WTC11 (cell line): ENCODE results near the gene PON3. TPM values are rescaled to one million over a fixed set of nuclear protein-coding genes. Genes with fewer than 3 reads are reported as not detected.

Source experiments
- ATAC-seq: fragments of 200-7000 bp; cut with Tn5 transposase; 2 replicates; pipeline ENCODE4 v1.10.0; 2021; ENCODE audit warnings: mild to moderate bottlenecking, moderate library complexity
- CTCF ChIA-PET: fragments of 300-600 bp; sonication (Branson Sonifier 250); formaldehyde crosslinking; loops from one replicate; lab custom pipeline; 2021; ENCODE audit warnings: antibody characterized with exemption; lab: Charles Lee
- POLR2A ChIA-PET: fragments of 350-600 bp; sonication (Branson Sonifier 250); formaldehyde crosslinking; loops from one replicate; lab custom pipeline; 2021; ENCODE audit warnings: antibody characterized with exemption; lab: Charles Lee
- DNase-seq: peaks from one replicate; pipeline ENCODE4 v3.0.0; 2021; ENCODE audit warnings: low spot score
- H3K27ac Mint-ChIP-seq: 2 replicates; pipeline ENCODE4 v1.8.0; 2021; ENCODE audit warnings: mixed read lengths
- H3K27me3 Mint-ChIP-seq: 2 replicates; pipeline ENCODE4 v1.8.0; 2021; ENCODE audit warnings: low read depth, mild to moderate bottlenecking, moderate library complexity, mixed read lengths
- H3K36me3 Mint-ChIP-seq: 2 replicates; pipeline ENCODE4 v1.8.0; 2021; ENCODE audit warnings: mixed read lengths
- H3K4me1 Mint-ChIP-seq: 2 replicates; pipeline ENCODE4 v1.8.0; 2022; ENCODE audit warnings: mixed read lengths
- H3K4me3 Mint-ChIP-seq: 2 replicates; pipeline ENCODE4 v1.8.0; 2021; ENCODE audit warnings: mild to moderate bottlenecking, moderate library complexity, mixed read lengths
- H3K9me3 Mint-ChIP-seq: 2 replicates; pipeline ENCODE4 v1.8.0; 2021; ENCODE audit warnings: mixed read lengths
- CBFB ChIP-seq: sonication (generic); formaldehyde crosslinking; IDR thresholded peaks from 2 replicates; pipeline ENCODE4 v1.8.1; 2022; ENCODE audit warnings: mild to moderate bottlenecking, low read depth, missing genetic modification reagents
- E2F1 ChIP-seq: sonication (generic); formaldehyde crosslinking; IDR thresholded peaks from 2 replicates; pipeline ENCODE4 v1.8.0; 2022; ENCODE audit warnings: mild to moderate bottlenecking, missing genetic modification reagents
- ERG ChIP-seq: fragments of 250-450 bp; sonication (Bioruptor Pico); IDR thresholded peaks from 2 replicates; pipeline ENCODE4 v1.8.0; 2021; ENCODE audit warnings: mild to moderate bottlenecking
- FOXK1 ChIP-seq: sonication (generic); formaldehyde crosslinking; IDR thresholded peaks from 2 replicates; pipeline ENCODE4 v1.8.0; 2022; ENCODE audit warnings: mild to moderate bottlenecking, moderate library complexity, missing genetic modification reagents
- FOXP4 ChIP-seq: sonication (generic); formaldehyde crosslinking; IDR thresholded peaks from 2 replicates; pipeline ENCODE4 v1.8.0; 2022; ENCODE audit warnings: mild to moderate bottlenecking, missing genetic modification reagents
- JAZF1 ChIP-seq: fragments of 250-450 bp; sonication (Bioruptor Pico); IDR thresholded peaks from 2 replicates; pipeline ENCODE4 v1.9.0; 2021; ENCODE audit warnings: moderate library complexity, mild to moderate bottlenecking, inconsistent platforms
- MXD4 ChIP-seq: fragments of 250-450 bp; sonication (Bioruptor Pico); IDR thresholded peaks from 2 replicates; pipeline ENCODE4 v1.8.0; 2021; ENCODE audit warnings: mild to moderate bottlenecking, moderate library complexity, borderline replicate concordance
- MYBL2 ChIP-seq: sonication (generic); formaldehyde crosslinking; IDR thresholded peaks from 2 replicates; pipeline ENCODE4 v1.8.1; 2023; ENCODE audit warnings: mild to moderate bottlenecking, moderate library complexity, missing genetic modification reagents
- NFYB ChIP-seq: sonication (generic); formaldehyde crosslinking; conservative IDR thresholded peaks from 2 replicates; pipeline ENCODE4 v1.8.0; 2022; ENCODE audit warnings: low read depth, missing genetic modification reagents
- RORB ChIP-seq: fragments of 250-450 bp; sonication (Bioruptor Pico); IDR thresholded peaks from 2 replicates; pipeline ENCODE4 v1.9.0; 2021; ENCODE audit warnings: mild to moderate bottlenecking
- SP1 ChIP-seq: sonication (generic); formaldehyde crosslinking; conservative IDR thresholded peaks from 2 replicates; pipeline ENCODE4 v1.8.1; 2022; ENCODE audit warnings: missing genetic modification reagents
- total RNA-seq: library from RNA; stranded (reverse); gene quantifications from 3 replicates; pipeline ENCODE4 v1.2.3, GENCODE V29; 2021
- TF ChIP-seq, protein P1 (sequence below): sonication (generic); formaldehyde crosslinking; IDR thresholded peaks from 2 replicates; pipeline ENCODE4 v1.8.0; 2023; ENCODE audit warnings: missing genetic modification reagents
- TF ChIP-seq, protein P2 (sequence below): fragments of 250-450 bp; sonication (Bioruptor Pico); conservative IDR thresholded peaks from 2 replicates; pipeline ENCODE4 v1.9.0; 2021; ENCODE audit warnings: mild to moderate bottlenecking
- TF ChIP-seq, protein P3 (sequence below): fragments of 250-450 bp; sonication (Bioruptor Pico); IDR thresholded peaks from 2 replicates; pipeline ENCODE4 v1.9.0; 2021; ENCODE audit warnings: mild to moderate bottlenecking, borderline replicate concordance
- TF ChIP-seq, protein P4 (sequence below): sonication (generic); formaldehyde crosslinking; IDR thresholded peaks from 2 replicates; pipeline ENCODE4 v1.8.1; 2022; ENCODE audit warnings: low read depth, mild to moderate bottlenecking, moderate library complexity, missing genetic modification reagents, borderline replicate concordance
- TF ChIP-seq, protein P5 (sequence below): sonication (generic); formaldehyde crosslinking; IDR thresholded peaks from 2 replicates; pipeline ENCODE4 v1.8.1; 2023; ENCODE audit warnings: mild to moderate bottlenecking, missing genetic modification reagents

Gene PON3
- total RNA-seq, 1 experiment from 2014 or later, result 0.42 TPM

- no peak for ATAC-seq
- CTCF ChIA-PET, result no interaction called here
Observed at GRCh38 chr7:95375591-95376257, 20.5 kb downstream of the PON3 start.

DNA sequence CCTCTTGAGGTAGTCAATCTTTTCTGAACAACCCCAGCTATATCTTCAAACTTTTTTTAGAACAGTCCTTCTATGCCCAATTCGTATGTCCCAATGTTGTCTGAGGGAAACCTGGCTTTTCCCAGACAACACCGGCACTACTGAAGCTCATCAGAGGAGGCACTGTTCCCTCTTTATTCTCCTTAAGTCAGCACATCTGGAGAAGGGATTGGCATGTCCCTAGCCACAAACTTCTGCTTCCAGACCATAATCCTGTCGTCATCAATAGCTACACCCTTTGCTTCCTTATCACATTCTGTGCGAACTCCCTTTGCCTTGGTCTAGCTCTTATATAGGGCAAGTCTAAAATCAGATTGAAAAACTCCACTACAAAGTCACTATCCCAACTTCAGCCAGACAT is 22.9 kb downstream of the PON3 start:
- H3K27me3 Mint-ChIP-seq, result no peaks in the 10 kb centered on the region
- DNase-seq, result no peak
- POLR2A ChIA-PET, result no interaction called here
- no peaks in the 10 kb centered on the region for H3K4me1 Mint-ChIP-seq
- H3K36me3 Mint-ChIP-seq, result peaks cover 18% of the 10 kb centered on the region
- H3K4me3 Mint-ChIP-seq, result no peak overlapping the region
- H3K9me3 Mint-ChIP-seq, result peaks cover 19% of the 10 kb centered on the region
- CTCF ChIA-PET, result interaction anchor here (0.6 to 1.6 kb wide), 4 partner anchors 18 to 189 kb away, joined by 3 to 9 read pairs (median 4); partner anchors contain the start of gene PON3
- no peak for ATAC-seq
- TF ChIP-seq FOXK1 (CRISPR knock-in tag), result no peak
- TF ChIP-seq CBFB (CRISPR knock-in tag), result no peak
- no peak for TF ChIP-seq MXD4 (CRISPR knock-in tag)
- TF ChIP-seq, protein P1, sequence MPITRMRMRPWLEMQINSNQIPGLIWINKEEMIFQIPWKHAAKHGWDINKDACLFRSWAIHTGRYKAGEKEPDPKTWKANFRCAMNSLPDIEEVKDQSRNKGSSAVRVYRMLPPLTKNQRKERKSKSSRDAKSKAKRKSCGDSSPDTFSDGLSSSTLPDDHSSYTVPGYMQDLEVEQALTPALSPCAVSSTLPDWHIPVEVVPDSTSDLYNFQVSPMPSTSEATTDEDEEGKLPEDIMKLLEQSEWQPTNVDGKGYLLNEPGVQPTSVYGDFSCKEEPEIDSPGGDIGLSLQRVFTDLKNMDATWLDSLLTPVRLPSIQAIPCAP (CRISPR knock-in tag), result no peak
- TF ChIP-seq MYBL2 (CRISPR knock-in tag), result no peak
- TF ChIP-seq, protein P2, sequence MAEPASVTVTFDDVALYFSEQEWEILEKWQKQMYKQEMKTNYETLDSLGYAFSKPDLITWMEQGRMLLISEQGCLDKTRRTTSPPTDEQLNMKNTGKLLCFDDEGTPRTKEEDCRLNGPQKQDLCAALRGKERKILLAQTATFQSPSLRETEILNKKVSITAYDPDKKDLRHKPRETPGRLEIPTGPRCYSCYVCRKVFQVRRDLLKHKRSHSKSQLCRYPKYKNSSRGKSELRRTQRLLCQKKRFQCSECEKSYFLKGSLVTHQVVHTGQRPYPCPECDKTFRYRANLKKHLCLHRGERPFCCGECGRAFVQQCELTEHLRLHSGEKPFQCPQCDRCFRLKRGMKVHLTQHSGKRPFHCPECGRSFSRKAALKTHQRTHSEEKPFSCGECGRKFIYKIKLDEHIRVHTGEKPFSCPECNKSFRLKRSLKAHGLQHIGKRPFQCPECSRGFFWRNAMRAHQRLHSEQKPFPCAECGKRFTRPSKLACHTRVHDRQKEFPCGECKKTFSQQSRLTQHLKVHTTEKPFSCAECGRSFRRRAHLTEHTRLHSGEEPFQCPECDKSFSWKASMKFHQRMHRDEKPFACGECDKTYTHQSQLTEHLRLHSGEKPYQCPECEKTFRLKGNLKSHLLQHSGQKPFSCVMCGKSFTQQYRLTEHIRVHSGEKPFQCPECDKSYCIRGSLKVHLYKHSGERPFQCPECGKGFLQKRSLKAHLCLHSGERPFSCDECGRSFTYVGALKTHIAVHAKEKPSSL, result no peak
- no peak for TF ChIP-seq FOXP4 (CRISPR knock-in tag)
- no peak for TF ChIP-seq E2F1
- TF ChIP-seq, all 79 proteins: peak for 0
- H3K27ac Mint-ChIP-seq, result no peak overlapping the region

More at GRCh38 chr7:95375591-95376257, 20.5 kb downstream of the PON3 start:
- H3K4me3 Mint-ChIP-seq, result no peak overlapping the region
- DNase-seq, result no peak
- H3K27ac Mint-ChIP-seq, result no peak overlapping the region
- TF ChIP-seq, protein P3, sequence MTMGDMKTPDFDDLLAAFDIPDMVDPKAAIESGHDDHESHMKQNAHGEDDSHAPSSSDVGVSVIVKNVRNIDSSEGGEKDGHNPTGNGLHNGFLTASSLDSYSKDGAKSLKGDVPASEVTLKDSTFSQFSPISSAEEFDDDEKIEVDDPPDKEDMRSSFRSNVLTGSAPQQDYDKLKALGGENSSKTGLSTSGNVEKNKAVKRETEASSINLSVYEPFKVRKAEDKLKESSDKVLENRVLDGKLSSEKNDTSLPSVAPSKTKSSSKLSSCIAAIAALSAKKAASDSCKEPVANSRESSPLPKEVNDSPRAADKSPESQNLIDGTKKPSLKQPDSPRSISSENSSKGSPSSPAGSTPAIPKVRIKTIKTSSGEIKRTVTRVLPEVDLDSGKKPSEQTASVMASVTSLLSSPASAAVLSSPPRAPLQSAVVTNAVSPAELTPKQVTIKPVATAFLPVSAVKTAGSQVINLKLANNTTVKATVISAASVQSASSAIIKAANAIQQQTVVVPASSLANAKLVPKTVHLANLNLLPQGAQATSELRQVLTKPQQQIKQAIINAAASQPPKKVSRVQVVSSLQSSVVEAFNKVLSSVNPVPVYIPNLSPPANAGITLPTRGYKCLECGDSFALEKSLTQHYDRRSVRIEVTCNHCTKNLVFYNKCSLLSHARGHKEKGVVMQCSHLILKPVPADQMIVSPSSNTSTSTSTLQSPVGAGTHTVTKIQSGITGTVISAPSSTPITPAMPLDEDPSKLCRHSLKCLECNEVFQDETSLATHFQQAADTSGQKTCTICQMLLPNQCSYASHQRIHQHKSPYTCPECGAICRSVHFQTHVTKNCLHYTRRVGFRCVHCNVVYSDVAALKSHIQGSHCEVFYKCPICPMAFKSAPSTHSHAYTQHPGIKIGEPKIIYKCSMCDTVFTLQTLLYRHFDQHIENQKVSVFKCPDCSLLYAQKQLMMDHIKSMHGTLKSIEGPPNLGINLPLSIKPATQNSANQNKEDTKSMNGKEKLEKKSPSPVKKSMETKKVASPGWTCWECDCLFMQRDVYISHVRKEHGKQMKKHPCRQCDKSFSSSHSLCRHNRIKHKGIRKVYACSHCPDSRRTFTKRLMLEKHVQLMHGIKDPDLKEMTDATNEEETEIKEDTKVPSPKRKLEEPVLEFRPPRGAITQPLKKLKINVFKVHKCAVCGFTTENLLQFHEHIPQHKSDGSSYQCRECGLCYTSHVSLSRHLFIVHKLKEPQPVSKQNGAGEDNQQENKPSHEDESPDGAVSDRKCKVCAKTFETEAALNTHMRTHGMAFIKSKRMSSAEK (CRISPR knock-in tag), result no peak
- TF ChIP-seq, protein P4, sequence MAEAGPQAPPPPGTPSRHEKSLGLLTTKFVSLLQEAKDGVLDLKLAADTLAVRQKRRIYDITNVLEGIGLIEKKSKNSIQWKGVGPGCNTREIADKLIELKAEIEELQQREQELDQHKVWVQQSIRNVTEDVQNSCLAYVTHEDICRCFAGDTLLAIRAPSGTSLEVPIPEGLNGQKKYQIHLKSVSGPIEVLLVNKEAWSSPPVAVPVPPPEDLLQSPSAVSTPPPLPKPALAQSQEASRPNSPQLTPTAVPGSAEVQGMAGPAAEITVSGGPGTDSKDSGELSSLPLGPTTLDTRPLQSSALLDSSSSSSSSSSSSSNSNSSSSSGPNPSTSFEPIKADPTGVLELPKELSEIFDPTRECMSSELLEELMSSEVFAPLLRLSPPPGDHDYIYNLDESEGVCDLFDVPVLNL (CRISPR knock-in tag), result no peak
- TF ChIP-seq, protein P5, sequence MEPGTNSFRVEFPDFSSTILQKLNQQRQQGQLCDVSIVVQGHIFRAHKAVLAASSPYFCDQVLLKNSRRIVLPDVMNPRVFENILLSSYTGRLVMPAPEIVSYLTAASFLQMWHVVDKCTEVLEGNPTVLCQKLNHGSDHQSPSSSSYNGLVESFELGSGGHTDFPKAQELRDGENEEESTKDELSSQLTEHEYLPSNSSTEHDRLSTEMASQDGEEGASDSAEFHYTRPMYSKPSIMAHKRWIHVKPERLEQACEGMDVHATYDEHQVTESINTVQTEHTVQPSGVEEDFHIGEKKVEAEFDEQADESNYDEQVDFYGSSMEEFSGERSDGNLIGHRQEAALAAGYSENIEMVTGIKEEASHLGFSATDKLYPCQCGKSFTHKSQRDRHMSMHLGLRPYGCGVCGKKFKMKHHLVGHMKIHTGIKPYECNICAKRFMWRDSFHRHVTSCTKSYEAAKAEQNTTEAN (CRISPR knock-in tag), result no peak
- TF ChIP-seq JAZF1 (CRISPR knock-in tag) (no peak), RORB (CRISPR knock-in tag) (no peak), ERG (CRISPR knock-in tag) (no peak), NFYB (CRISPR knock-in tag) (no peak), SP1 (no peak)
- H3K27me3 Mint-ChIP-seq, result no peaks in the 10 kb centered on the region; the same call in 1 of the 2 replicates
- POLR2A ChIA-PET, result no interaction called here
- no peaks in the 10 kb centered on the region for H3K4me1 Mint-ChIP-seq
- H3K36me3 Mint-ChIP-seq, result peaks cover 39% of the 10 kb centered on the region
- H3K9me3 Mint-ChIP-seq, result peaks cover 39% of the 10 kb centered on the region
